ENCODE results near the gene LRRFIP1.

LRRFIP1 gene

DNA sequence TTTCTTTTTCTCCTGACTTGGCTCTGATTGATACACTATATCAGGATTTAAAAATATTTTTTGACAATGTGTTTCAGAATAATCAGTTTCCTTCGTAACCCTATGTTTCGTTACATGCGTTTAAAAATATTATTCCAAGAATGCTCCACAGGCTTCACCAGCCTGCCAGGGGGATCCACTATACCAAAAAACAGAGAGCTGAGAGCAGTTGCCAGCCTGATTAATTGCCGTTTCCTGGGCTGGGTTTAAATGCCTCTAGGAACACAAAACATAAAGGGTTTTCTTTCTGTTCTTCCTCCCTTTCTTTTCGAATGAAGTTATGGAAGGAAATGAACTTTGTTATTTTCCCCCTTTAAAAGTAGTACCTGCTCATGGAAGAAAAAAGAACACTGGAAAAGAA is 47.9 kb downstream of the LRRFIP1 start:
- TF ChIP-seq, protein P1, sequence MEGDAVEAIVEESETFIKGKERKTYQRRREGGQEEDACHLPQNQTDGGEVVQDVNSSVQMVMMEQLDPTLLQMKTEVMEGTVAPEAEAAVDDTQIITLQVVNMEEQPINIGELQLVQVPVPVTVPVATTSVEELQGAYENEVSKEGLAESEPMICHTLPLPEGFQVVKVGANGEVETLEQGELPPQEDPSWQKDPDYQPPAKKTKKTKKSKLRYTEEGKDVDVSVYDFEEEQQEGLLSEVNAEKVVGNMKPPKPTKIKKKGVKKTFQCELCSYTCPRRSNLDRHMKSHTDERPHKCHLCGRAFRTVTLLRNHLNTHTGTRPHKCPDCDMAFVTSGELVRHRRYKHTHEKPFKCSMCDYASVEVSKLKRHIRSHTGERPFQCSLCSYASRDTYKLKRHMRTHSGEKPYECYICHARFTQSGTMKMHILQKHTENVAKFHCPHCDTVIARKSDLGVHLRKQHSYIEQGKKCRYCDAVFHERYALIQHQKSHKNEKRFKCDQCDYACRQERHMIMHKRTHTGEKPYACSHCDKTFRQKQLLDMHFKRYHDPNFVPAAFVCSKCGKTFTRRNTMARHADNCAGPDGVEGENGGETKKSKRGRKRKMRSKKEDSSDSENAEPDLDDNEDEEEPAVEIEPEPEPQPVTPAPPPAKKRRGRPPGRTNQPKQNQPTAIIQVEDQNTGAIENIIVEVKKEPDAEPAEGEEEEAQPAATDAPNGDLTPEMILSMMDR (IDR thresholded peaks at IDR 0.05; ENCODE audit: poor library complexity, severe bottlenecking), result no peak
- Histone ChIP-seq H3K27me3 (ENCODE audit: insufficient read depth, poor library complexity, severe bottlenecking) (no peaks in the 10 kb centered on the region), H3K4me1 (ENCODE audit: insufficient read depth, poor library complexity, severe bottlenecking) (peaks cover 19% of the 10 kb centered on the region), H3K27ac (ENCODE audit: poor library complexity, severe bottlenecking) (peak overlapping the region; percentile 42), H3K36me3 (ENCODE audit: low read depth) (no peaks in the 10 kb centered on the region), H3K9me3 (ENCODE audit: severe bottlenecking) (no peaks in the 10 kb centered on the region), H3K4me3 (ENCODE audit: severe bottlenecking) (no peak overlapping the region)
- DNase-seq (ENCODE audit: low spot score) (no peak), ATAC-seq (ENCODE audit: low read depth) (no peak)

GRCh38 chr2:237680702-237681478 is 53.5 kb downstream of the LRRFIP1 start:
- H3K4me3 ChIP-seq (ENCODE audit: severe bottlenecking), result no peak overlapping the region
- DNase-seq (ENCODE audit: low spot score) (no peak), ATAC-seq (ENCODE audit: low read depth) (no peak)
- no peak overlapping the region for H3K27ac ChIP-seq (ENCODE audit: poor library complexity, severe bottlenecking)
- no peaks in the 10 kb centered on the region for H3K27me3 ChIP-seq (ENCODE audit: insufficient read depth, poor library complexity, severe bottlenecking)
- no peaks in the 10 kb centered on the region for H3K36me3 ChIP-seq (ENCODE audit: low read depth)
- TF ChIP-seq, protein P1 (IDR thresholded peaks at IDR 0.05; ENCODE audit: poor library complexity, severe bottlenecking), result no peak
- no peaks in the 10 kb centered on the region for H3K4me1 ChIP-seq (ENCODE audit: insufficient read depth, poor library complexity, severe bottlenecking)
- H3K9me3 ChIP-seq (ENCODE audit: severe bottlenecking), result no peaks in the 10 kb centered on the region

DNA sequence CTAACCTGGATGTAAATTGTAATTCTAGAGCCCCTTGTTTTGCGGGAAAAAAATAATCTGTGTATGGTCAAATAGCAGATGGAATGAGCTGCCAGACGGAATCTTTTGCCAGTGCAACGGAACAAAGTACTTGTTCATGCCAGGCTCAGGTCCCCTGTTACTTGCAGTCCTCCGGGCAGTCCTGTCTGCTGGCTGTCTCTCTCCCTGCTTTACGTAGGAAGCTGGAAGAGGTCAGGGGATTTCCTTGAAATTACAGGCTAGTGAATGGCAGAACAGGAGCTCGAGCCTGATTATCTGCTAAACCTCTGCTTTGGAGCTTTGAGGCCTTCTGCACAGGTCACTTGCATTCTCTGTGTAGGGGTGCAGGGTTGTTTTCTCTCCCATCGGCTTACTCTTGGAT is 54.8 kb downstream of the LRRFIP1 start:
- Histone ChIP-seq H3K27me3 (ENCODE audit: insufficient read depth, poor library complexity, severe bottlenecking) (no peaks in the 10 kb centered on the region), H3K4me3 (ENCODE audit: severe bottlenecking) (no peak overlapping the region), H3K4me1 (ENCODE audit: insufficient read depth, poor library complexity, severe bottlenecking) (peaks cover 1% of the 10 kb centered on the region), H3K9me3 (ENCODE audit: severe bottlenecking) (no peaks in the 10 kb centered on the region), H3K36me3 (ENCODE audit: low read depth) (no peaks in the 10 kb centered on the region), H3K27ac (ENCODE audit: poor library complexity, severe bottlenecking) (no peak overlapping the region)
- ATAC-seq (ENCODE audit: low read depth) (no peak), DNase-seq (ENCODE audit: low spot score) (no peak)
- TF ChIP-seq, protein P1 (IDR thresholded peaks at IDR 0.05; ENCODE audit: poor library complexity, severe bottlenecking), result no peak

- DNase-seq (ENCODE audit: low spot score) (no peak), ATAC-seq (ENCODE audit: low read depth) (no peak)
- Histone ChIP-seq H3K9me3 (ENCODE audit: severe bottlenecking) (no peaks in the 10 kb centered on the region), H3K4me1 (ENCODE audit: insufficient read depth, poor library complexity, severe bottlenecking) (peaks cover 7% of the 10 kb centered on the region), H3K36me3 (ENCODE audit: low read depth) (no peaks in the 10 kb centered on the region), H3K27me3 (ENCODE audit: insufficient read depth, poor library complexity, severe bottlenecking) (no peaks in the 10 kb centered on the region), H3K27ac (ENCODE audit: poor library complexity, severe bottlenecking) (no peak overlapping the region), H3K4me3 (ENCODE audit: severe bottlenecking) (no peak overlapping the region)
- TF ChIP-seq, protein P1 (IDR thresholded peaks at IDR 0.05; ENCODE audit: poor library complexity, severe bottlenecking), result no peak
These were observed 55.7 kb downstream of the LRRFIP1 start for GRCh38 chr2:237682856-237683670.
